ENCODE measurements around the gene TJP3. TPM values are rescaled to one million over a fixed set of nuclear protein-coding genes. Genes with fewer than 3 reads are reported as not detected.

TJP3 gene
- polyA plus RNA-seq, 1 donor from 2014 or later = 0.15 TPM

GRCh38 chr19:3679138-3679537, 29.0 kb upstream of the TJP3 start:
- no peak overlapping the region for H3K4me2 ChIP-seq (ENCODE audit: low read length)

GRCh38 chr19:3679581-3679980, 28.6 kb upstream of the TJP3 start:
- no peaks in the 10 kb centered on the region for H3K9me3 ChIP-seq (ENCODE audit: low read length)
- no peak overlapping the region for H3K4me2 ChIP-seq (ENCODE audit: low read length)
- H3K9ac ChIP-seq (ENCODE audit: low read length) = no peak overlapping the region
- peaks cover 4% of the 10 kb centered on the region for H3K79me2 ChIP-seq (replicated peaks; ENCODE audit: insufficient read depth, low read length)
- no peaks in the 10 kb centered on the region for H3K9me2 ChIP-seq (ENCODE audit: insufficient read depth, low read length)
- H3K27ac ChIP-seq (ENCODE audit: low read length) = no peak overlapping the region
- H3F3A ChIP-seq (ENCODE audit: insufficient read depth, low read length, poor library complexity, severe bottlenecking) = no peaks in the 10 kb centered on the region
- no peak overlapping the region for H3K4me3 ChIP-seq (ENCODE audit: low read length)
- no peaks in the 10 kb centered on the region for H3K27me3 ChIP-seq (ENCODE audit: insufficient read depth, low read depth, low read length)
- H2AFZ ChIP-seq (ENCODE audit: low read depth, low read length) = no peak overlapping the region
- no peaks in the 10 kb centered on the region for H4K20me1 ChIP-seq (ENCODE audit: insufficient read depth)
- no peaks in the 10 kb centered on the region for H3K36me3 ChIP-seq (ENCODE audit: insufficient read depth, low read length)
- no peak for TF ChIP-seq EZH2 (IDR thresholded peaks at IDR 0.05; ENCODE audit: borderline replicate concordance, insufficient read depth, low read length, poor library complexity, severe bottlenecking)
- TF ChIP-seq TAF1 (IDR thresholded peaks at IDR 0.05; ENCODE audit: low read depth) = no peak
- no peak for TF ChIP-seq REST (IDR thresholded peaks at IDR 0.05; ENCODE audit: borderline replicate concordance)
- no peak for TF ChIP-seq POLR2AphosphoS5 (IDR thresholded peaks at IDR 0.05)
- no peak for TF ChIP-seq RAD21 (conservative IDR thresholded peaks at IDR 0.05)
- no peak for TF ChIP-seq SMC3 (conservative IDR thresholded peaks at IDR 0.05; ENCODE audit: poor library complexity)
- TF ChIP-seq EP300 (conservative IDR thresholded peaks at IDR 0.05; ENCODE audit: poor library complexity, severe bottlenecking) = no peak

More at GRCh38 chr19:3679138-3679537, 29.0 kb upstream of the TJP3 start:
- Histone ChIP-seq H3K27ac (ENCODE audit: low read length) (no peak overlapping the region), H2AFZ (ENCODE audit: low read depth, low read length) (no peak overlapping the region), H3K9me3 (ENCODE audit: low read length) (no peaks in the 10 kb centered on the region), H3K9ac (ENCODE audit: low read length) (no peak overlapping the region), H3K36me3 (ENCODE audit: insufficient read depth, low read length) (no peaks in the 10 kb centered on the region), H4K20me1 (ENCODE audit: insufficient read depth) (no peaks in the 10 kb centered on the region), H3K79me2 (replicated peaks; ENCODE audit: insufficient read depth, low read length) (peaks cover 4% of the 10 kb centered on the region), H3F3A (ENCODE audit: insufficient read depth, low read length, poor library complexity, severe bottlenecking) (no peaks in the 10 kb centered on the region), H3K4me3 (ENCODE audit: low read length) (no peak overlapping the region), H3K9me2 (ENCODE audit: insufficient read depth, low read length) (no peaks in the 10 kb centered on the region), H3K27me3 (ENCODE audit: insufficient read depth, low read depth, low read length) (no peaks in the 10 kb centered on the region)
- TF ChIP-seq MXI1 (conservative IDR thresholded peaks at IDR 0.05; ENCODE audit: poor library complexity, severe bottlenecking) = no peak
- no peak for TF ChIP-seq REST (IDR thresholded peaks at IDR 0.05; ENCODE audit: borderline replicate concordance)
- TF ChIP-seq EZH2 (IDR thresholded peaks at IDR 0.05; ENCODE audit: borderline replicate concordance, insufficient read depth, low read length, poor library complexity, severe bottlenecking) = no peak
- TF ChIP-seq TAF1 (IDR thresholded peaks at IDR 0.05; ENCODE audit: low read depth) = no peak
- no peak for TF ChIP-seq SMC3 (conservative IDR thresholded peaks at IDR 0.05; ENCODE audit: poor library complexity)
- TF ChIP-seq POLR2AphosphoS5 (IDR thresholded peaks at IDR 0.05) = no peak
- TF ChIP-seq EP300 (conservative IDR thresholded peaks at IDR 0.05; ENCODE audit: poor library complexity, severe bottlenecking) = no peak
- no peak for TF ChIP-seq RAD21 (conservative IDR thresholded peaks at IDR 0.05)
- no peak for TF ChIP-seq CTCF (IDR thresholded peaks at IDR 0.05; ENCODE audit: poor library complexity, severe bottlenecking)

All from neural cell (in vitro differentiated cells).